HEK293 (cell line): ENCODE results near the gene DNAL4.
A peak's percentile ranks its signal among the peaks of the same experiment; 100 is the strongest.

Experiments used
- BCL11B ChIP-seq: fragments of 450-650 bp; formaldehyde crosslinking; IDR thresholded peaks from 2 replicates; pipeline ENCODE4 v1.5.1; 2016; ENCODE audit warnings: low read depth, missing biosample characterization, missing genetic modification characterization
- EGR2 ChIP-seq: fragments of 450-650 bp; formaldehyde crosslinking; IDR thresholded peaks from 2 replicates; pipeline ENCODE4 v1.5.1; 2016; ENCODE audit warnings: low read depth, missing biosample characterization, missing genetic modification characterization
- GLI2 ChIP-seq: fragments of 450-650 bp; formaldehyde crosslinking; IDR thresholded peaks from 2 replicates; pipeline ENCODE4; 2017; ENCODE audit warnings: missing biosample characterization, missing genetic modification characterization, low read depth, borderline replicate concordance
- GLI4 ChIP-seq: fragments of 450-650 bp; formaldehyde crosslinking; IDR thresholded peaks from 2 replicates; pipeline ENCODE4 v1.5.1; 2016; ENCODE audit warnings: missing biosample characterization, missing genetic modification characterization
- KLF10 ChIP-seq: fragments of 450-650 bp; IDR thresholded peaks from 2 replicates; pipeline ENCODE4 v1.5.1; 2018; ENCODE audit warnings: missing biosample characterization, mild to moderate bottlenecking, missing genetic modification characterization
- MYNN ChIP-seq: fragments of 450-650 bp; formaldehyde crosslinking; IDR thresholded peaks from 2 replicates; pipeline ENCODE4 v1.5.1; 2016; ENCODE audit warnings: missing biosample characterization, missing genetic modification characterization, borderline replicate concordance
- REPIN1 ChIP-seq: fragments of 450-650 bp; formaldehyde crosslinking; IDR thresholded peaks from 2 replicates; pipeline ENCODE4 v1.5.1; 2017; ENCODE audit warnings: missing biosample characterization, missing genetic modification characterization, low read depth
- ZBTB26 ChIP-seq: fragments of 450-650 bp; formaldehyde crosslinking; optimal IDR thresholded peaks from 2 replicates; pipeline ENCODE3; 2016; ENCODE audit warnings: missing biosample characterization, mild to moderate bottlenecking, missing genetic modification characterization
- ZBTB8A ChIP-seq: fragments of 450-650 bp; formaldehyde crosslinking; IDR thresholded peaks from 2 replicates; pipeline ENCODE4 v1.5.1; 2016; ENCODE audit warnings: missing biosample characterization, missing genetic modification characterization
- ZFHX2 ChIP-seq: fragments of 450-650 bp; formaldehyde crosslinking; conservative IDR thresholded peaks from 2 replicates; pipeline ENCODE4 v1.5.1; 2016; ENCODE audit warnings: missing biosample characterization, missing genetic modification characterization
- ZNF114 ChIP-seq: fragments of 450-650 bp; formaldehyde crosslinking; IDR thresholded peaks from 2 replicates; pipeline ENCODE4 v1.5.0; 2017; ENCODE audit warnings: missing biosample characterization, missing genetic modification characterization
- ZNF19 ChIP-seq: fragments of 450-650 bp; formaldehyde crosslinking; IDR thresholded peaks from 2 replicates; pipeline ENCODE4; 2016; ENCODE audit warnings: missing biosample characterization, missing genetic modification characterization, low read depth
- ZNF311 ChIP-seq: fragments of 450-650 bp; formaldehyde crosslinking; IDR thresholded peaks from 2 replicates; pipeline ENCODE4 v1.5.1; 2017; ENCODE audit warnings: missing biosample characterization, missing genetic modification characterization, borderline replicate concordance
- ZNF37A ChIP-seq: fragments of 450-650 bp; IDR thresholded peaks from 2 replicates; pipeline ENCODE4 v1.5.1; 2018; ENCODE audit warnings: missing biosample characterization, missing genetic modification characterization
- ZNF391 ChIP-seq: fragments of 450-650 bp; formaldehyde crosslinking; IDR thresholded peaks from 2 replicates; pipeline ENCODE4 v1.5.1; 2016; ENCODE audit warnings: low read depth, missing biosample characterization, missing genetic modification characterization, borderline replicate concordance
- ZNF707 ChIP-seq: fragments of 450-650 bp; formaldehyde crosslinking; IDR thresholded peaks from 2 replicates; pipeline ENCODE4 v1.5.1; 2016; ENCODE audit warnings: missing biosample characterization, missing genetic modification characterization
- ZNF777 ChIP-seq: fragments of 450-650 bp; formaldehyde crosslinking; IDR thresholded peaks from 2 replicates; pipeline ENCODE4 v1.5.1; 2017; ENCODE audit warnings: missing biosample characterization, missing genetic modification characterization, borderline replicate concordance
- TF ChIP-seq, protein P1 (sequence below): sonication (generic); formaldehyde crosslinking; IDR thresholded peaks from 2 replicates; pipeline ENCODE4 v1.8.1; 2022; ENCODE audit warnings: mild to moderate bottlenecking, moderate library complexity, missing genetic modification reagents
- TF ChIP-seq, protein P2 (sequence below): fragments of 450-650 bp; formaldehyde crosslinking; IDR thresholded peaks from 2 replicates; pipeline ENCODE4 v1.5.1; 2016; ENCODE audit warnings: missing biosample characterization, missing genetic modification characterization
- TF ChIP-seq, protein P3 (sequence below): fragments of 450-650 bp; formaldehyde crosslinking; IDR thresholded peaks from 2 replicates; pipeline ENCODE4 v1.5.1; 2016; ENCODE audit warnings: missing biosample characterization, missing genetic modification characterization, low read depth
- TF ChIP-seq, protein P4 (sequence below): fragments of 450-650 bp; formaldehyde crosslinking; IDR thresholded peaks from 2 replicates; pipeline ENCODE4 v1.5.1; 2016; ENCODE audit warnings: missing biosample characterization, missing genetic modification characterization
- TF ChIP-seq, protein P5 (sequence below): fragments of 450-650 bp; formaldehyde crosslinking; IDR thresholded peaks from 2 replicates; pipeline ENCODE4 v1.5.1; 2016; ENCODE audit warnings: missing biosample characterization, missing genetic modification characterization
- TF ChIP-seq, protein P6 (sequence below): fragments of 450-650 bp; formaldehyde crosslinking; conservative IDR thresholded peaks from 2 replicates; pipeline ENCODE4 v1.5.1; 2016; ENCODE audit warnings: low read depth, missing biosample characterization, missing genetic modification characterization

DNAL4 gene

GRCh38 chr22:38761202-38762162 is 32.5 kb downstream of the DNAL4 start (continued):
- TF ChIP-seq ZBTB26 (tag by site-specific recombination) = no peak
- TF ChIP-seq, protein P1, sequence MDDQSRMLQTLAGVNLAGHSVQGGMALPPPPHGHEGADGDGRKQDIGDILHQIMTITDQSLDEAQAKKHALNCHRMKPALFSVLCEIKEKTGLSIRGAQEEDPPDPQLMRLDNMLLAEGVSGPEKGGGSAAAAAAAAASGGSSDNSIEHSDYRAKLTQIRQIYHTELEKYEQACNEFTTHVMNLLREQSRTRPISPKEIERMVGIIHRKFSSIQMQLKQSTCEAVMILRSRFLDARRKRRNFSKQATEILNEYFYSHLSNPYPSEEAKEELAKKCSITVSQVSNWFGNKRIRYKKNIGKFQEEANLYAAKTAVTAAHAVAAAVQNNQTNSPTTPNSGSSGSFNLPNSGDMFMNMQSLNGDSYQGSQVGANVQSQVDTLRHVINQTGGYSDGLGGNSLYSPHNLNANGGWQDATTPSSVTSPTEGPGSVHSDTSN (CRISPR knock-in tag) = no peak
- TF ChIP-seq, protein P2, sequence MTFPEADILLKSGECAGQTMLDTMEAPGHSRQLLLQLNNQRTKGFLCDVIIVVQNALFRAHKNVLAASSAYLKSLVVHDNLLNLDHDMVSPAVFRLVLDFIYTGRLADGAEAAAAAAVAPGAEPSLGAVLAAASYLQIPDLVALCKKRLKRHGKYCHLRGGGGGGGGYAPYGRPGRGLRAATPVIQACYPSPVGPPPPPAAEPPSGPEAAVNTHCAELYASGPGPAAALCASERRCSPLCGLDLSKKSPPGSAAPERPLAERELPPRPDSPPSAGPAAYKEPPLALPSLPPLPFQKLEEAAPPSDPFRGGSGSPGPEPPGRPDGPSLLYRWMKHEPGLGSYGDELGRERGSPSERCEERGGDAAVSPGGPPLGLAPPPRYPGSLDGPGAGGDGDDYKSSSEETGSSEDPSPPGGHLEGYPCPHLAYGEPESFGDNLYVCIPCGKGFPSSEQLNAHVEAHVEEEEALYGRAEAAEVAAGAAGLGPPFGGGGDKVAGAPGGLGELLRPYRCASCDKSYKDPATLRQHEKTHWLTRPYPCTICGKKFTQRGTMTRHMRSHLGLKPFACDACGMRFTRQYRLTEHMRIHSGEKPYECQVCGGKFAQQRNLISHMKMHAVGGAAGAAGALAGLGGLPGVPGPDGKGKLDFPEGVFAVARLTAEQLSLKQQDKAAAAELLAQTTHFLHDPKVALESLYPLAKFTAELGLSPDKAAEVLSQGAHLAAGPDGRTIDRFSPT (tag by site-specific recombination) = peak; percentile 65
- TF ChIP-seq, protein P3, sequence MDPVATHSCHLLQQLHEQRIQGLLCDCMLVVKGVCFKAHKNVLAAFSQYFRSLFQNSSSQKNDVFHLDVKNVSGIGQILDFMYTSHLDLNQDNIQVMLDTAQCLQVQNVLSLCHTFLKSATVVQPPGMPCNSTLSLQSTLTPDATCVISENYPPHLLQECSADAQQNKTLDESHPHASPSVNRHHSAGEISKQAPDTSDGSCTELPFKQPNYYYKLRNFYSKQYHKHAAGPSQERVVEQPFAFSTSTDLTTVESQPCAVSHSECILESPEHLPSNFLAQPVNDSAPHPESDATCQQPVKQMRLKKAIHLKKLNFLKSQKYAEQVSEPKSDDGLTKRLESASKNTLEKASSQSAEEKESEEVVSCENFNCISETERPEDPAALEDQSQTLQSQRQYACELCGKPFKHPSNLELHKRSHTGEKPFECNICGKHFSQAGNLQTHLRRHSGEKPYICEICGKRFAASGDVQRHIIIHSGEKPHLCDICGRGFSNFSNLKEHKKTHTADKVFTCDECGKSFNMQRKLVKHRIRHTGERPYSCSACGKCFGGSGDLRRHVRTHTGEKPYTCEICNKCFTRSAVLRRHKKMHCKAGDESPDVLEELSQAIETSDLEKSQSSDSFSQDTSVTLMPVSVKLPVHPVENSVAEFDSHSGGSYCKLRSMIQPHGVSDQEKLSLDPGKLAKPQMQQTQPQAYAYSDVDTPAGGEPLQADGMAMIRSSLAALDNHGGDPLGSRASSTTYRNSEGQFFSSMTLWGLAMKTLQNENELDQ (tag by site-specific recombination) = no peak
- TF ChIP-seq GLI2 = no peak
- no peak for TF ChIP-seq ZNF19 (tag by site-specific recombination)
- TF ChIP-seq BCL11B (tag by site-specific recombination) = no peak
- TF ChIP-seq GLI4 (tag by site-specific recombination) = no peak
- TF ChIP-seq REPIN1 = no peak
- no peak for TF ChIP-seq ZNF37A (tag by site-specific recombination)
- no peak for TF ChIP-seq MYNN (tag by site-specific recombination)
- TF ChIP-seq ZBTB8A (tag by site-specific recombination) = no peak
- TF ChIP-seq ZNF114 (tag by site-specific recombination) = no peak
- peak; percentile 84 for TF ChIP-seq ZFHX2 (tag by site-specific recombination)
- TF ChIP-seq EGR2 (tag by site-specific recombination) = peak; percentile 67
- TF ChIP-seq ZNF311 = 0 out of 2 replicates have a peak, but pooled peaks have one; percentile 15
- no peak for TF ChIP-seq ZNF391 (tag by site-specific recombination)
- TF ChIP-seq, protein P4, sequence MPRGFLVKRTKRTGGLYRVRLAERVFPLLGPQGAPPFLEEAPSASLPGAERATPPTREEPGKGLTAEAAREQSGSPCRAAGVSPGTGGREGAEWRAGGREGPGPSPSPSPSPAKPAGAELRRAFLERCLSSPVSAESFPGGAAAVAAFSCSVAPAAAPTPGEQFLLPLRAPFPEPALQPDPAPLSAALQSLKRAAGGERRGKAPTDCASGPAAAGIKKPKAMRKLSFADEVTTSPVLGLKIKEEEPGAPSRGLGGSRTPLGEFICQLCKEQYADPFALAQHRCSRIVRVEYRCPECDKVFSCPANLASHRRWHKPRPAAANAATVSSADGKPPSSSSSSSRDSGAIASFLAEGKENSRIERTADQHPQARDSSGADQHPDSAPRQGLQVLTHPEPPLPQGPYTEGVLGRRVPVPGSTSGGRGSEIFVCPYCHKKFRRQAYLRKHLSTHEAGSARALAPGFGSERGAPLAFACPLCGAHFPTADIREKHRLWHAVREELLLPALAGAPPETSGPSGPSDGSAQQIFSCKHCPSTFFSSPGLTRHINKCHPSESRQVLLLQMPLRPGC (tag by site-specific recombination) = no peak
- TF ChIP-seq, protein P5, sequence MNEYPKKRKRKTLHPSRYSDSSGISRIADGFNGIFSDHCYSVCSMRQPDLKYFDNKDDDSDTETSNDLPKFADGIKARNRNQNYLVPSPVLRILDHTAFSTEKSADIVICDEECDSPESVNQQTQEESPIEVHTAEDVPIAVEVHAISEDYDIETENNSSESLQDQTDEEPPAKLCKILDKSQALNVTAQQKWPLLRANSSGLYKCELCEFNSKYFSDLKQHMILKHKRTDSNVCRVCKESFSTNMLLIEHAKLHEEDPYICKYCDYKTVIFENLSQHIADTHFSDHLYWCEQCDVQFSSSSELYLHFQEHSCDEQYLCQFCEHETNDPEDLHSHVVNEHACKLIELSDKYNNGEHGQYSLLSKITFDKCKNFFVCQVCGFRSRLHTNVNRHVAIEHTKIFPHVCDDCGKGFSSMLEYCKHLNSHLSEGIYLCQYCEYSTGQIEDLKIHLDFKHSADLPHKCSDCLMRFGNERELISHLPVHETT (tag by site-specific recombination) = no peak
- TF ChIP-seq ZNF777 (tag by site-specific recombination) = no peak
- TF ChIP-seq, protein P6, sequence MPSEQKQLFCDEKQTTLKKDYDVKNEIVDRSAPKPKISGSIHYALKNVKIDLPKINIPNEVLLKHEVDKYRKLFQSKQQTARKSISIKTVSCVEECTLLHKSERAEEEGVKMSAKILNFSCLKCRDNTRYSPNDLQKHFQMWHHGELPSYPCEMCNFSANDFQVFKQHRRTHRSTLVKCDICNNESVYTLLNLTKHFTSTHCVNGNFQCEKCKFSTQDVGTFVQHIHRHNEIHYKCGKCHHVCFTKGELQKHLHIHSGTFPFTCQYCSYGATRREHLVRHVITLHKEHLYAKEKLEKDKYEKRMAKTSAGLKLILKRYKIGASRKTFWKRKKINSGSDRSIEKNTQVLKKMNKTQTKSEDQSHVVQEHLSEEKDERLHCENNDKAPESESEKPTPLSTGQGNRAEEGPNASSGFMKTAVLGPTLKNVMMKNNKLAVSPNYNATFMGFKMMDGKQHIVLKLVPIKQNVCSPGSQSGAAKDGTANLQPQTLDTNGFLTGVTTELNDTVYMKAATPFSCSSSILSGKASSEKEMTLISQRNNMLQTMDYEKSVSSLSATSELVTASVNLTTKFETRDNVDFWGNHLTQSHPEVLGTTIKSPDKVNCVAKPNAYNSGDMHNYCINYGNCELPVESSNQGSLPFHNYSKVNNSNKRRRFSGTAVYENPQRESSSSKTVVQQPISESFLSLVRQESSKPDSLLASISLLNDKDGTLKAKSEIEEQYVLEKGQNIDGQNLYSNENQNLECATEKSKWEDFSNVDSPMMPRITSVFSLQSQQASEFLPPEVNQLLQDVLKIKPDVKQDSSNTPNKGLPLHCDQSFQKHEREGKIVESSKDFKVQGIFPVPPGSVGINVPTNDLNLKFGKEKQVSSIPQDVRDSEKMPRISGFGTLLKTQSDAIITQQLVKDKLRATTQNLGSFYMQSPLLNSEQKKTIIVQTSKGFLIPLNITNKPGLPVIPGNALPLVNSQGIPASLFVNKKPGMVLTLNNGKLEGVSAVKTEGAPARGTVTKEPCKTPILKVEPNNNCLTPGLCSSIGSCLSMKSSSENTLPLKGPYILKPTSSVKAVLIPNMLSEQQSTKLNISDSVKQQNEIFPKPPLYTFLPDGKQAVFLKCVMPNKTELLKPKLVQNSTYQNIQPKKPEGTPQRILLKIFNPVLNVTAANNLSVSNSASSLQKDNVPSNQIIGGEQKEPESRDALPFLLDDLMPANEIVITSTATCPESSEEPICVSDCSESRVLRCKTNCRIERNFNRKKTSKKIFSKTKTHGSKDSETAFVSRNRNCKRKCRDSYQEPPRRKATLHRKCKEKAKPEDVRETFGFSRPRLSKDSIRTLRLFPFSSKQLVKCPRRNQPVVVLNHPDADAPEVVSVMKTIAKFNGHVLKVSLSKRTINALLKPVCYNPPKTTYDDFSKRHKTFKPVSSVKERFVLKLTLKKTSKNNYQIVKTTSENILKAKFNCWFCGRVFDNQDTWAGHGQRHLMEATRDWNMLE = no peak
- TF ChIP-seq KLF10 (tag by site-specific recombination) = no peak
- TF ChIP-seq ZNF707 = no peak
